Spinal cord (tissue), 10 donors: Measurements from ENCODE around the gene FIBIN. TPM values are rescaled to one million over a fixed set of nuclear protein-coding genes. Genes with fewer than 3 reads are reported as not detected.

Experiments used
- DNase-seq, 6 donors: peaks; one replicate each; pipeline versions ENCODE4 v3.0.0 to v3.0.0-alpha.2; 2013 to 2015; ENCODE audit warnings: low spot score in 6 of 6, low read depth in 4 of 6
- H3K27ac ChIP-seq: one replicate; pipeline ENCODE4 v1.5.1; 2013; ENCODE audit warnings: low read depth, low read length, control low read depth
- H3K27me3 ChIP-seq: one replicate; pipeline ENCODE4 v1.6.1; 2013; ENCODE audit warnings: low read length; ENCODE audit not compliant: control insufficient read depth, insufficient read depth
- H3K36me3 ChIP-seq: one replicate; pipeline ENCODE4 v1.6.1; 2013; ENCODE audit warnings: low read length; ENCODE audit not compliant: control insufficient read depth, insufficient read depth
- H3K4me1 ChIP-seq: one replicate; pipeline ENCODE4 v1.6.1; 2013; ENCODE audit warnings: low read length; ENCODE audit not compliant: control insufficient read depth, insufficient read depth
- H3K4me3 ChIP-seq: one replicate; pipeline ENCODE4 v1.5.1; 2013; ENCODE audit warnings: low read depth, low read length, control low read depth
- H3K9me3 ChIP-seq: one replicate; pipeline ENCODE4 v1.6.1; 2013; ENCODE audit warnings: low read length; ENCODE audit not compliant: control insufficient read depth, insufficient read depth
- WGBS: methylation state at CpG from one replicate; pipeline ENCODE4 v1.1.5; 2013; ENCODE audit warnings: missing lambda C conversion rate; ENCODE audit not compliant: insufficient coverage; 5-methylcytosine and 5-hydroxymethylcytosine counted together
- long read RNA-seq, 4 donors: transcript quantifications; one replicate each; lab custom pipeline, GENCODE V29; 2026
- polyA plus RNA-seq, 2 donors: library from polyadenylated mRNA; unstranded; fragments of 120-200 nt; gene quantifications; one replicate each; pipeline ENCODE4 v1.2.1, GENCODE V29; 2013; ENCODE audit not compliant: insufficient read length in 2 of 2
- total RNA-seq, 2 donors: library from RNA; depleted of rRNA in 1 of 2; stranded (reverse); fragments of 120-200 nt in 1 of 2; fragments of >200 nt in 1 of 2; gene quantifications; one replicate each; pipeline versions ENCODE4 v1.2.3 to v1.2.4, GENCODE V29; 2013 to 2014
- donor health status: healthy.

Gene FIBIN
- total RNA-seq (10 to 100 TPM; 54.7 to 81.6 TPM), polyA plus RNA-seq (10 to 100 TPM; 67.8 to 97.6 TPM)
- long read RNA-seq, donor 1, transcript FIBIN-201 (1 exons, 1,938 nt), result major isoform, 62 of 62 reads
- long read RNA-seq, donor 1, partial matches to known transcripts, result 0 of 62 reads
- long read RNA-seq, donor 1, other reads (novel, unspliced or antisense), result 0 of 62 reads
- long read RNA-seq, donor 2, transcript FIBIN-201 (1 exons, 1,938 nt), result major isoform, 33 of 33 reads
- long read RNA-seq, donor 2, partial matches to known transcripts, result 0 of 33 reads
- long read RNA-seq, donor 2, other reads (novel, unspliced or antisense), result 0 of 33 reads
- long read RNA-seq, donor 3, transcript FIBIN-201 (1 exons, 1,938 nt), result major isoform, 34 of 34 reads
- long read RNA-seq, donor 3, partial matches to known transcripts, result 0 of 34 reads
- long read RNA-seq, donor 3, other reads (novel, unspliced or antisense), result 0 of 34 reads
- long read RNA-seq, donor 4, transcript FIBIN-201 (1 exons, 1,938 nt), result major isoform, 13 of 13 reads
- long read RNA-seq, donor 4, partial matches to known transcripts, result 0 of 13 reads
- long read RNA-seq, donor 4, other reads (novel, unspliced or antisense), result 0 of 13 reads

GRCh38 chr11:26993965-26994457 is at the start of gene FIBIN:
TSS of gene FIBIN (plus strand) at chr11:26994112. CDS start at chr11:26994527, 415 bp downstream.
- Histone ChIP-seq H3K9me3 (no peaks in the 10 kb centered on the region), H3K36me3 (no peaks in the 10 kb centered on the region), H3K27me3 (no peaks in the 10 kb centered on the region), H3K27ac (peak within 1 kb of the TSS; percentile 94), H3K4me1 (peaks cover 7% of the 10 kb centered on the region), H3K4me3 (peak within 1 kb of the TSS; percentile 82)
- DNase-seq, result peak in 4 of 6 donors; percentile 33 to 85 (median 69)
- 2% methylated on average over 21 of the region's 22 CpGs for WGBS

DNA sequence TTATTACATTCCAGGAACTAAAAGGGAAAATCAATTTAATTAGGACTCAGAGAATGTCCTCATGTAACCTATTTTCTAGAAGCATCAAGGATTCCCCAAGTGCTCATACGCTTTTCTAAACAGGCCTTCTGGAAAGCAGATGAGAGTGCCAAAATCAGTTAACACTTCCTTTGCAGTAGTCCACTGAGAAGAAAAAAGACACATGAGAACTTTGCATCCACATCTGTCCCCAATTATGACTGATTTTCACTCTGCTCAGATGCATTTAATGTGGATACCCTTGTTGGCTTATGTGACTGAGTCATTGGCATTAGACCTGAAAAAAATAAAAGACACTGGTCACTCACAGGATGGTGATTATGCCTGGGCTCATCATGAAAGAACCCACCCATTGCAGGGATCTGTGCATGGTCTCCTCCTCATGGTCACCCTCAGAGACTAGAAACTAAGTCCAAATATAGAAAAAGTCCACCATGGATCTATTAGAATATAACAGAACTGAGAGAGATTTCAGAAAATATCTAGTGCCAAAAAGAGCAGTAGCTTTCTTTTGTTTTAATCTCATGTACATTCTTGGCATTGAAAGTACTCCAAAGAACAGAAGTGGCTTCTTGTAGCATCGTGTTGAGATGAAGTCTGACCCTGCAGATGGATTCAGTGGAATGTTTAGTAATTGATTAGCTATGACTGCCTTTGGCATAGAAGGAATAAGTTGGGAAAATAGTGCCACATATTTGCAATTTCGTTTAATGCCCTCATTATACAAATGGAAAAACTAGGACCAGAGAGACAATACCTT is 48.8 kb upstream of the FIBIN start:
- H3K4me3 ChIP-seq, result no peak overlapping the region
- no peaks in the 10 kb centered on the region for H3K36me3 ChIP-seq
- peak in 2 of 6 donors; percentile 15 to 26 for DNase-seq
- H3K27me3 ChIP-seq, result no peaks in the 10 kb centered on the region
- H3K27ac ChIP-seq, result no peak overlapping the region
- no peaks in the 10 kb centered on the region for H3K4me1 ChIP-seq
- 42% methylated on average over 2 of the region's 3 CpGs for WGBS
- no peaks in the 10 kb centered on the region for H3K9me3 ChIP-seq

GRCh38 chr11:26946257-26946716 is 47.6 kb upstream of the FIBIN start:
- H3K27ac ChIP-seq, result no peak overlapping the region
- no peak overlapping the region for H3K4me3 ChIP-seq
- H3K36me3 ChIP-seq, result no peaks in the 10 kb centered on the region
- H3K4me1 ChIP-seq, result no peaks in the 10 kb centered on the region
- 88% methylated on average over 2 of the region's 2 CpGs for WGBS
- H3K27me3 ChIP-seq, result no peaks in the 10 kb centered on the region
- H3K9me3 ChIP-seq, result no peaks in the 10 kb centered on the region
- no peak for DNase-seq

- Histone ChIP-seq H3K9me3 (no peaks in the 10 kb centered on the region), H3K4me3 (no peak overlapping the region), H3K36me3 (no peaks in the 10 kb centered on the region), H3K27ac (peak overlapping the region; percentile 44), H3K27me3 (no peaks in the 10 kb centered on the region), H3K4me1 (no peaks in the 10 kb centered on the region)
- 100% methylated on average over 1 of the region's 2 CpGs for WGBS
- DNase-seq, result peak in 1 of 6 donors; percentile 66
Measured at GRCh38 chr11:26947379-26947844, 46.5 kb upstream of the FIBIN start.

DNA sequence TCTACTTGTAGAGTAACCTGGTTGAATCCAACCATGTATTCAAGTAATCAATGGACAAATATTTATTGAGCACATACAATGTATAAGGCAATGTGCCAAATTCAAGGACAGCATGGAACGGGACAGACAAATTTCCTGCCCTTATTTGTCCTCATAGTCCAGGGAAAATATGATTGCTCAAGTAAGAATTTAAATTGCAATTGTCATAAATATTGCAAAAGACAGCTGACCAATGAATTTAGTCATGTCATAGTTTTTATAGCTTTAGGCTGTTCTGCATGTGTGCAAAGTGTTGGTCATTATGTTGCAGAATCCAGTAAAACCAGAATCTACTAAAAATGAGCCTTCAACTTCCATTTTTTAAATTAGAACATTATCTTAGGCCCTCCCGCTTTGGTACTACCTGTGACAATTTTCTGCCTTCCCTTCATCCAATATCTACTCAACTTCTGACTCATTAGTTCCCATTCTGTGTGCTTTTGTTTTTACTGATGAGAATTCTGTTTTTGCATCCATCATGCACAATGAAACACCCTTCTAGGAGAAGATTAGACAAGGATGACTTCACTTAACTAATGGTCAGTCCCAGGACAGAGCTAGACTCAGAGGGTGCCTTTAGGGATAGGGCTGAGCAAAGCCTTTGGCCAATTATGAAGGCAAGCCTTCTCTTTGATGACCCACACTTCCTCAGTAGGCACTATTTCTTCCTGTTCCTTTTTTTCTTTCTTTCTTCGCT is 45.8 kb upstream of the FIBIN start:
- H3K36me3 ChIP-seq, result no peaks in the 10 kb centered on the region
- peak overlapping the region; percentile 10 for H3K27ac ChIP-seq
- WGBS, result 88% methylated on average over 2 of the region's 3 CpGs
- no peaks in the 10 kb centered on the region for H3K9me3 ChIP-seq
- H3K4me1 ChIP-seq, result no peaks in the 10 kb centered on the region
- DNase-seq, result no peak
- H3K27me3 ChIP-seq, result no peaks in the 10 kb centered on the region
- H3K4me3 ChIP-seq, result no peak overlapping the region

DNA sequence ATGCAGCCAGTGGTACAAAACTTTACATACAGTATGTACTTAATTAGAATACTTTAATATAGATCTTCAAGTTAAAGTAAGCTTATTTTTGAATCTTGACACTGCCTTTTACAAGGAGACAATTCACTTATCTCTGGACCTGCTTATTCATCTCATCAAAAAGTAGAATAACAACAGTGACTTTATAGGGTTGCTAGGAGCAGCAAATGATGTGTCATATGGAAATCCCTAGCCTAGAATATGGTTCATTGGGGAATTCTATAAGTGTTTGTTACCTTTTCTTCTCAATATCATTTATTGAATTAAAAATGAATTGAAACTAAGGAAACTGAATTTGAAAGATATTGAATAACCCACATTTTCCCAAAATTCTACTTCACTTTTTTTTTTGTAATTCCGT is 45.0 kb upstream of the FIBIN start:
- Histone ChIP-seq H3K27ac (no peak overlapping the region), H3K4me3 (no peak overlapping the region), H3K27me3 (no peaks in the 10 kb centered on the region), H3K4me1 (no peaks in the 10 kb centered on the region), H3K36me3 (no peaks in the 10 kb centered on the region), H3K9me3 (no peaks in the 10 kb centered on the region)
- DNase-seq, result no peak
- no CpG with 5 or more reads among the region's 1 CpG for WGBS

DNA sequence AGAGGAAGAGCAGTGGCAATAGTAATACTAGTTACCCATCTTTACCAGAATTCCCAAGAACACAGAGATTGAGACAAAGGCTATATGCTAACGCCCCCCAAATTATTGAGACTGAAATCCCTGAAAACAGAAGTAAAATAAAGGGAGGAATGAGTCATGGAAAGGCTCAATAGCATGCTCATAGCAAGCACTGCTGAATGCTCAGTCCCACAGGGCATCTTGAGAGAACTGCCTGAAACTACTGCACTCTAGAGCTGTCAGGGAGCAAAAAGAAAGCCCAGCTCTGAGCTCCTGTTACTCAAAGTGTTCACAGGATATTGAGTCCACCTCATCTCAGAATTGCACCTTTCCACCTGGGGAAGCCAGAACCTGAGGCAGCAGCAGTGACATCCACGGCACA is 44.1 kb upstream of the FIBIN start:
- 100% methylated on average over 1 of the region's 2 CpGs for WGBS
- Histone ChIP-seq H3K27me3 (no peaks in the 10 kb centered on the region), H3K9me3 (no peaks in the 10 kb centered on the region), H3K4me3 (no peak overlapping the region), H3K4me1 (no peaks in the 10 kb centered on the region), H3K27ac (no peak overlapping the region), H3K36me3 (no peaks in the 10 kb centered on the region)
- DNase-seq, result no peak

DNA sequence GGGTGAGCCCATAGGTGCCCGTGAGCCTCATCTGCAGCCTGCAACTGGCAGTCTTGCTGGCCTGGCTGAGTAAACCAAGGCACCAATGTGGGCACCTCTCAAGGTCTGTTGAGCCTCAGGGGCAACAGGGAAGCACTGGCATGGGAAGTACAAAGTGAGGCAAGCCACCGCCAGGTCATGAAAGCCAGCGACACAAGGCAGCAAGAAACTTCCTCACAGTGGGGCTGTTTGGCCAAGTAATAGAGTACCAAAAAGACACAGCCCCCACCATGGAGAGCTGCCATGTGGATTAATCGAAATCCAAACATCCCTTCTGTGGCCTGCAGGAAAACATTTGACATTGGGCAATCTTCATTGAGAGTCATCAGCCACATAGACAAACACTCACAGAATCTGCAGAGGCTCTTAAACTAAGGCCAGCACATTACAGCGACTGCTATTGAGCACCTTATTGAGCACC is 43.6 kb upstream of the FIBIN start:
- Histone ChIP-seq H3K36me3 (no peaks in the 10 kb centered on the region), H3K4me1 (no peaks in the 10 kb centered on the region), H3K9me3 (no peaks in the 10 kb centered on the region), H3K27ac (no peak overlapping the region), H3K4me3 (no peak overlapping the region), H3K27me3 (no peaks in the 10 kb centered on the region)
- no peak for DNase-seq
- 98% methylated on average over 5 of the region's 5 CpGs for WGBS
